Activated B cell treated with CpG ODN at 0.5 μM for 24 hours (primary cell): ENCODE data around the gene NLRX1. TPM values are rescaled to one million over a fixed set of nuclear protein-coding genes. Genes with fewer than 3 reads are reported as not detected.
"Not testable (repeated sequence)": the region's sequence is repeated elsewhere in the genome, so short reads cannot be mapped to it uniquely, and the experiment has no call there.

ENCODE experiments used
- ATAC-seq: fragments of 200-7000 bp; cut with Tn5 transposase; one replicate; pipeline ENCODE4 v1.10.0; 2021; ENCODE audit warnings: low read depth, mild to moderate bottlenecking, moderate library complexity
- CTCF ChIA-PET: fragments of 350-600 bp; sonication (Branson Sonifier 250); formaldehyde crosslinking; loops from one replicate; lab custom pipeline; 2021; ENCODE audit warnings: antibody characterized with exemption; lab: Charles Lee
- POLR2A ChIA-PET: fragments of 350-600 bp; sonication (Branson Sonifier 250); formaldehyde crosslinking; loops from one replicate; lab custom pipeline; 2021; ENCODE audit warnings: antibody characterized with exemption; lab: Charles Lee
- DNase-seq: peaks from one replicate; pipeline ENCODE4 v3.0.0; 2022
- H3K27ac Mint-ChIP-seq: one replicate; pipeline ENCODE4 v1.8.0; 2020; ENCODE audit warnings: mixed read lengths
- H3K27me3 Mint-ChIP-seq: one replicate; pipeline ENCODE4 v1.8.0; 2021; ENCODE audit warnings: mixed read lengths
- H3K36me3 Mint-ChIP-seq: one replicate; pipeline ENCODE4 v1.8.0; 2021; ENCODE audit warnings: low read depth, mixed read lengths
- H3K4me1 Mint-ChIP-seq: one replicate; pipeline ENCODE4 v1.8.0; 2021; ENCODE audit warnings: mixed read lengths
- H3K4me3 Mint-ChIP-seq: one replicate; pipeline ENCODE4 v1.8.0; 2020; ENCODE audit warnings: mild to moderate bottlenecking, mixed read lengths
- H3K9me3 Mint-ChIP-seq: one replicate; pipeline ENCODE4 v1.8.0; 2020; ENCODE audit warnings: mixed read lengths
- intact Hi-C: fragments of 100-400 bp; cut with micrococcal nuclease; formaldehyde crosslinking; loops from one replicate; pipeline ENCODE4 v1.15.1; 2024
- total RNA-seq: library from RNA; stranded (reverse); gene quantifications from 2 replicates; pipeline ENCODE4 v1.2.3, GENCODE V29; 2022
- TF ChIP-seq, protein P1 (sequence below): fragments of 200-600 bp; IDR thresholded peaks from one replicate; pipeline ENCODE4 v1.8.0; 2022; ENCODE audit warnings: antibody characterized with exemption, mild to moderate bottlenecking

The NLRX1 gene
- total RNA-seq, 1 donor from 2014 or later, result 9.8 TPM

GRCh38 chr11:119210050-119210449 is 41.5 kb downstream of the NLRX1 start:
- ChIA-PET POLR2A (interaction anchor here (0.7 kb wide), 1 partner anchor 49 kb away, joined by 3 read pairs; no protein-coding TSS in a partner anchor), CTCF (interaction anchor here (1.2 to 1.7 kb wide), 2 partner anchors 74 to 262 kb away, joined by 3 to 5 read pairs; no protein-coding TSS in a partner anchor)
- DNase-seq (no peak), ATAC-seq (no peak)
- Mint-ChIP-seq H3K9me3 (no peaks in the 10 kb centered on the region), H3K36me3 (peaks cover 3% of the 10 kb centered on the region), H3K4me1 (peaks cover 35% of the 10 kb centered on the region), H3K4me3 (no peak overlapping the region), H3K27ac (no peak overlapping the region), H3K27me3 (no peaks in the 10 kb centered on the region)
- intact Hi-C loops, result no loop called here
- TF ChIP-seq, protein P1, sequence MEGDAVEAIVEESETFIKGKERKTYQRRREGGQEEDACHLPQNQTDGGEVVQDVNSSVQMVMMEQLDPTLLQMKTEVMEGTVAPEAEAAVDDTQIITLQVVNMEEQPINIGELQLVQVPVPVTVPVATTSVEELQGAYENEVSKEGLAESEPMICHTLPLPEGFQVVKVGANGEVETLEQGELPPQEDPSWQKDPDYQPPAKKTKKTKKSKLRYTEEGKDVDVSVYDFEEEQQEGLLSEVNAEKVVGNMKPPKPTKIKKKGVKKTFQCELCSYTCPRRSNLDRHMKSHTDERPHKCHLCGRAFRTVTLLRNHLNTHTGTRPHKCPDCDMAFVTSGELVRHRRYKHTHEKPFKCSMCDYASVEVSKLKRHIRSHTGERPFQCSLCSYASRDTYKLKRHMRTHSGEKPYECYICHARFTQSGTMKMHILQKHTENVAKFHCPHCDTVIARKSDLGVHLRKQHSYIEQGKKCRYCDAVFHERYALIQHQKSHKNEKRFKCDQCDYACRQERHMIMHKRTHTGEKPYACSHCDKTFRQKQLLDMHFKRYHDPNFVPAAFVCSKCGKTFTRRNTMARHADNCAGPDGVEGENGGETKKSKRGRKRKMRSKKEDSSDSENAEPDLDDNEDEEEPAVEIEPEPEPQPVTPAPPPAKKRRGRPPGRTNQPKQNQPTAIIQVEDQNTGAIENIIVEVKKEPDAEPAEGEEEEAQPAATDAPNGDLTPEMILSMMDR, result no peak

GRCh38 chr11:119218141-119218878 is 49.8 kb downstream of the NLRX1 start:
- TF ChIP-seq, protein P1, result no peak
- DNase-seq (no peak), ATAC-seq (no peak)
- CTCF ChIA-PET, result no interaction called here
- H3K9me3 Mint-ChIP-seq, result no peaks in the 10 kb centered on the region
- H3K27ac Mint-ChIP-seq, result peak overlapping the region; percentile 7
- no peak overlapping the region for H3K4me3 Mint-ChIP-seq
- peaks cover 7% of the 10 kb centered on the region for H3K36me3 Mint-ChIP-seq
- H3K4me1 Mint-ChIP-seq, result peaks cover 29% of the 10 kb centered on the region
- no peaks in the 10 kb centered on the region for H3K27me3 Mint-ChIP-seq
- POLR2A ChIA-PET, result no interaction called here
- intact Hi-C loops, result no loop called here

DNA sequence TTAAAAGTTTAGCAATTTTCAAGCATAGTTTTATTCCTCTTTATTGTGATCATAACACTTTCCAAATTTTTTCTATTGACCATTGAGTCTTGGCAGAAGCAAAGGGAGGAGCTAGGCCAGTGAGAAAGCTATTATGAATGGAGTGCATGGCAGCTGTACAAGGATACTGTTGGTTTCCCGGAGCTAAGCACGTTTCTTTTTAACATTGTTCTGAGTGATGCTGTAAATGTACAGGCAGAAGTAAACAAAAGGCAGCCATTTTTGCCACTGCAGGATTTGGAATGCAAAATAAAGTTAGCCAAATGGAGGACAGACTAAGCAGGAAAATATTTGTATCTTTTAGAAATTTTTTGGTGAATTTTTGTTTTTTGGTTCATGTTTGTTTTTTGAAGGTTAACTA is 53.8 kb downstream of the NLRX1 start:
- Mint-ChIP-seq H3K9me3 (no peaks in the 10 kb centered on the region), H3K4me1 (peaks cover 38% of the 10 kb centered on the region), H3K27me3 (no peaks in the 10 kb centered on the region), H3K36me3 (peaks cover 18% of the 10 kb centered on the region), H3K4me3 (no peak overlapping the region), H3K27ac (peak overlapping the region; percentile 16)
- intact Hi-C loops, result loop anchor here (2.0 kb wide), 1 partner anchor 16 kb away; the partner anchor contains the start of gene CBL
- ATAC-seq (no peak), DNase-seq (no peak)
- TF ChIP-seq, protein P1, result no peak
- ChIA-PET CTCF (no interaction called here), POLR2A (interaction anchor here (0.5 kb wide), 1 partner anchor 22 kb away, joined by 3 read pairs; no protein-coding TSS in a partner anchor)

- H3K9me3 Mint-ChIP-seq, result no peaks in the 10 kb centered on the region
- DNase-seq (no peak), ATAC-seq (no peak)
- peaks cover 38% of the 10 kb centered on the region for H3K4me1 Mint-ChIP-seq
- ChIA-PET POLR2A (no interaction called here), CTCF (no interaction called here)
- H3K4me3 Mint-ChIP-seq, result no peak overlapping the region
- TF ChIP-seq, protein P1, result no peak
- no peaks in the 10 kb centered on the region for H3K27me3 Mint-ChIP-seq
- H3K36me3 Mint-ChIP-seq, result peaks cover 18% of the 10 kb centered on the region
- H3K27ac Mint-ChIP-seq, result no peak overlapping the region
- intact Hi-C loops, result loop anchor here (2.0 kb wide), 1 partner anchor 16 kb away; the partner anchor contains the start of gene CBL
These were observed 54.4 kb downstream of the NLRX1 start for GRCh38 chr11:119222891-119223290.

DNA sequence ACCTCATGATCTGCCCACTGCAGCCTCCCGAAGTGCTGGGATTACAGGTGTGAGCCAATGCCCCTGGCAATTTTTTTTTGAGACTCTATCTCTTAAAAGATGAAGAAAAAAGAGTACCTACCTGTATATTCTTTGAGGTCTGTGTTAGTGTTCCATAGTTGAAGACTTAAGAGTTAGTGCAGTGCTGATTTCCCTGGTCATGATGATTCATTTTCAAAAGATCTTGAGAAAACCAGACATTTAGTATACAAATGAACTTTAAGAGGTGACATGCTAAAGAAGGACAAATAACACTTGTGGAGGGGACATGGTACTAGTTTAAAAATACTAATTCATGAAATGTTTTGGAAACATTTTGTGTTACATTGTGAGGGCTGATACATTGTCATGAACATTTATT is 55.3 kb downstream of the NLRX1 start:
- TF ChIP-seq, protein P1, result no peak
- H3K36me3 Mint-ChIP-seq, result peaks cover 18% of the 10 kb centered on the region
- DNase-seq (no peak), ATAC-seq (no peak)
- ChIA-PET POLR2A (interaction anchor here (0.7 kb wide), 1 partner anchor 153 kb away, joined by 5 read pairs; no protein-coding TSS in a partner anchor), CTCF (no interaction called here)
- intact Hi-C loops, result loop anchor here (2.0 kb wide), 1 partner anchor 17 kb away; the partner anchor contains the start of gene CBL
- H3K9me3 Mint-ChIP-seq, result no peaks in the 10 kb centered on the region
- no peak overlapping the region for H3K4me3 Mint-ChIP-seq
- no peaks in the 10 kb centered on the region for H3K27me3 Mint-ChIP-seq
- no peak overlapping the region for H3K27ac Mint-ChIP-seq
- peaks cover 32% of the 10 kb centered on the region for H3K4me1 Mint-ChIP-seq

DNA sequence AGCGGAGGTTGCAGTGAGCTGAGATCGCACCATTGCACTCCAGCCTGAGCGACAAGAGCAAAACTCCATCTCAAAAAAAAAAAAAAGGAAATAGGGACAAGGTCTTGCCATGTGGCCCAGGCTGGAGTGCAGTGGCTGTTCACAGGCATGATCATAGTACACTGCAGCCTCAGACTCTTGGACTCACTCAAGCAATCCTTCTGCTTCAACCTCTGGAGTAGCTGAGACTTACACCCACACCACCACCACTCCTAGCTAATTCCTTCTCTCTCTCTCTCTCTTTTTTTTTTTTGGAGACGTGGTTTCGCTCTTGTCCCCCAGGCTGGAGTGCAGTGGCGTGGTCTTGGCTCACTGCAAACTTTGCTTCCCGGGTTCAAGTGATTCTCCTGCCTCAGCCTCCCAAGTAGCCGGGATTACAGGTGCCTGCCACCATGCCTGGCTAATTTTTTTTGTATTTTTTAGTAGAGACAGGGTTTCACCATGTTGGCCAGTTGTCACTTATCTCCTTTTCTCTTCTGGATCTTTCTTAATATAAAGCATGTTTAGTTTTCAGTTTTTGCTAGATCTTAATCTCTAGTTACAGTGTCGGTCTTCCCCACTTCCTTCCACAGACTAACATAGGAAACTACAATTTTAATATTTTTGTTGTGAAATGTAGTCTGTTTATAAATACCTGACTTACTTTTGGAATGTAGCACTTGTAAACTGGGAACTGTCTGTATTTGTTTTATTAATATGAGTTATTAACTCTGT is 60.2 kb downstream of the NLRX1 start:
- H3K4me1 Mint-ChIP-seq, result peaks cover 26% of the 10 kb centered on the region
- H3K36me3 Mint-ChIP-seq, result peaks cover 35% of the 10 kb centered on the region
- H3K4me3 Mint-ChIP-seq, H3K27ac Mint-ChIP-seq, ATAC-seq, intact Hi-C loops, H3K27me3 Mint-ChIP-seq, DNase-seq, H3K9me3 Mint-ChIP-seq, CTCF ChIA-PET: not testable (repeated sequence)
- POLR2A ChIA-PET, result interaction anchor here (0.7 kb wide), 1 partner anchor 47 kb away, joined by 5 read pairs; no protein-coding TSS in a partner anchor
